HEK293T (cell line): ENCODE measurements around the gene LIN52.

ENCODE experiments used
- CTBP1 ChIP-seq: fragments of 450-650 bp; IDR thresholded peaks from 2 replicates; pipeline ENCODE4 v1.6.1; 2016; ENCODE audit warnings: borderline replicate concordance
- ELF4 ChIP-seq: fragments of 450-650 bp; IDR thresholded peaks from 2 replicates; pipeline ENCODE4 v1.6.1; 2017; ENCODE audit warnings: antibody characterized with exemption
- FOXM1 ChIP-seq: fragments of 450-650 bp; IDR thresholded peaks from 2 replicates; pipeline ENCODE4 v1.6.1; 2017; ENCODE audit warnings: mild to moderate bottlenecking, borderline replicate concordance
- SUZ12 ChIP-seq: fragments of 450-650 bp; IDR thresholded peaks from 2 replicates; pipeline ENCODE4 v1.6.1; 2016; ENCODE audit warnings: mild to moderate bottlenecking
- TARDBP ChIP-seq: fragments of 450-650 bp; IDR thresholded peaks from 2 replicates; pipeline ENCODE4 v1.6.1; 2016

DNA sequence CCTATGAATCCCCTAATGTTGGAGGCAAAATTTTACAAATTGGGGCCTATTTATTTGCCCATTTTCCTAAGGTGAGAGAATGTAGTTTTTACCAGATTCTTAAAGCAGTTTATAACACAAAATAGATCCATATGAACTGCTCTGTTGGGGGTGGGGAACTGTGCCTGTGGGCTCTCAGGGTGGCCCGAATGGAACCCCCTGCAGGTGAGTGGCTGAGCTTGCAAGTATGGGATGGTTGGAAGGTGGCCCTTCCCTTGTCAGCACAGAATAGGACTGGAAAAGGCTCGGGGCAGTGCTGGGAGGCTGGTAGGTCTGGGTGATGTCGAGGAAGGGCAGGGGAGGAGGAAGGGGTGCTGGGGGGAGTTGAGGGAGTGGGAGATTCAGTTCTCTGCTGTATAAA lies 159.4 kb downstream of the LIN52 start:
- no peak for TF ChIP-seq CTBP1
- TF ChIP-seq FOXM1 = no peak
- no peak for TF ChIP-seq ELF4
- TF ChIP-seq TARDBP = no peak
- TF ChIP-seq SUZ12 = no peak
